GM12878 (cell line): ENCODE data around the gene RAB31. TPM values are rescaled to one million over a fixed set of nuclear protein-coding genes. Genes with fewer than 3 reads are reported as not detected.

Source experiments
- ATAC-seq: fragments of 200-7000 bp; cut with Tn5 transposase; 3 replicates; pipeline ENCODE4 v1.9.1; 2020; ENCODE audit warnings: mild to moderate bottlenecking, moderate library complexity
- BruUV-seq: library from RNA; stranded (reverse); fragments of 400-500 nt; replicated peaks from 2 replicates; lab custom pipeline; 2021; lab: Mats Ljungman, UMichigan
- CTCF ChIA-PET: fragments of 300-600 bp; sonication (Branson Sonifier 250); formaldehyde crosslinking; extraction: SDS; loops from one replicate; lab custom pipeline; 2021; ENCODE audit warnings: inconsistent platforms; lab: Yijun Ruan, JAX
- POLR2A ChIA-PET: fragments of 350-600 bp; formaldehyde crosslinking; extraction: SDS; loops from one replicate; lab custom pipeline; 2021; ENCODE audit warnings: inconsistent platforms; lab: Charles Lee
- RAD21 ChIA-PET: fragments of 300-600 bp; sonication (Branson Sonifier 250); formaldehyde crosslinking; loops from one replicate; lab custom pipeline; 2023; ENCODE audit warnings: antibody characterized with exemption; ENCODE audit not compliant: unreplicated experiment; lab: Charles Lee
- SMC1A ChIA-PET: fragments of 300-600 bp; sonication (Branson Sonifier 250); formaldehyde crosslinking; loops from one replicate; lab custom pipeline; 2023; ENCODE audit not compliant: unreplicated experiment, uncharacterized antibody; lab: Charles Lee
- DNase-seq: peaks from one replicate; pipeline ENCODE4 v3.0.0-alpha.2; 2011; ENCODE audit warnings: low read depth, low spot score
- FAIRE-seq: peaks from 3 replicates; lab custom pipeline; 2011; peaks lifted over from hg19 to GRCh38; lab: Jason Lieb, UNC
- H2AFZ ChIP-seq: 2 replicates; pipeline ENCODE4 v1.6.0; 2011; ENCODE audit warnings: low read depth, low read length, control low read depth; ENCODE audit not compliant: control insufficient read depth
- H3K27ac ChIP-seq: 2 replicates; pipeline ENCODE4 v1.5.1; 2011; ENCODE audit warnings: control low read depth; ENCODE audit not compliant: control insufficient read depth, insufficient read depth
- H3K27me3 ChIP-seq, 2 experiments: replicated peaks in 1 of 2; 2 replicates each; pipeline versions ENCODE4 v1.6.0 to v1.6.1; 2011; ENCODE audit warnings: low read length in 1 of 2; ENCODE audit not compliant: control insufficient read depth in 2 of 2, insufficient read depth in 2 of 2
- H3K36me3 ChIP-seq, 2 experiments: 2 replicates each; pipeline ENCODE4 v1.5.1; 2011; ENCODE audit warnings: low read length in 1 of 2; ENCODE audit not compliant: control insufficient read depth in 2 of 2, insufficient read depth in 2 of 2
- H3K4me1 ChIP-seq: 2 replicates; pipeline ENCODE4 v1.6.1; 2011; ENCODE audit warnings: mild to moderate bottlenecking, low read length, moderate library complexity, mixed read lengths; ENCODE audit not compliant: control insufficient read depth, insufficient read depth
- H3K4me2 ChIP-seq: 2 replicates; pipeline ENCODE4 v1.6.0; 2011; ENCODE audit warnings: control low read depth; ENCODE audit not compliant: control insufficient read depth, insufficient read depth
- H3K4me3 ChIP-seq: fragments of 200-600 bp; sonication (generic); 2 replicates; pipeline ENCODE4 v1.5.1; 2016
- H3K79me2 ChIP-seq: 2 replicates; pipeline ENCODE4 v1.6.0; 2011; ENCODE audit warnings: low read length; ENCODE audit not compliant: control insufficient read depth, insufficient read depth
- H3K9ac ChIP-seq: 2 replicates; pipeline ENCODE4 v1.8.0; 2011; ENCODE audit warnings: low read length, control low read depth, mixed read lengths; ENCODE audit not compliant: control insufficient read depth, insufficient read depth
- H3K9me3 ChIP-seq: replicated peaks from 3 replicates; pipeline ENCODE4 v1.5.1; 2011; ENCODE audit warnings: mild to moderate bottlenecking, low read length; ENCODE audit not compliant: control insufficient read depth, insufficient read depth
- H4K20me1 ChIP-seq: 2 replicates; pipeline ENCODE4 v1.6.0; 2011; ENCODE audit not compliant: control insufficient read depth, insufficient read depth
- BMI1 ChIP-seq: fragments of 450-650 bp; IDR thresholded peaks from 2 replicates; pipeline ENCODE4 v1.6.1; 2016; ENCODE audit warnings: mild to moderate bottlenecking, moderate library complexity, borderline replicate concordance
- ESRRA ChIP-seq: IDR thresholded peaks from 2 replicates; pipeline ENCODE4 v1.6.1; 2012; ENCODE audit warnings: mild to moderate bottlenecking, low read length, improper control_type of control experiment
- GABPA ChIP-seq: IDR thresholded peaks from 2 replicates; pipeline ENCODE4 v1.6.1; 2014; ENCODE audit warnings: antibody characterized with exemption, low read depth, mild to moderate bottlenecking, inconsistent platforms
- MEF2B ChIP-seq: fragments of 450-650 bp; IDR thresholded peaks from 2 replicates; pipeline ENCODE4 v1.6.1; 2018; ENCODE audit warnings: mild to moderate bottlenecking, moderate library complexity; ENCODE audit not compliant: partially characterized antibody, poor library complexity, severe bottlenecking
- MTA3 ChIP-seq: IDR thresholded peaks from 2 replicates; pipeline ENCODE4 v1.6.1; 2012; ENCODE audit warnings: low read length, inconsistent platforms, borderline replicate concordance
- MYB ChIP-seq: fragments of 150-350 bp; IDR thresholded peaks from 2 replicates; pipeline ENCODE4 v1.6.1; 2014; ENCODE audit warnings: mild to moderate bottlenecking, low read depth, low read length, borderline replicate concordance
- NFXL1 ChIP-seq: fragments of 450-650 bp; IDR thresholded peaks from 2 replicates; pipeline ENCODE4 v1.6.1; 2017; ENCODE audit warnings: antibody characterized with exemption, mild to moderate bottlenecking, borderline replicate concordance
- RUNX3 ChIP-seq: IDR thresholded peaks from 2 replicates; pipeline ENCODE4 v1.6.1; 2012; ENCODE audit warnings: low read length, inconsistent platforms
- SIX5 ChIP-seq: IDR thresholded peaks from 2 replicates; pipeline ENCODE4 v1.6.1; 2011; ENCODE audit warnings: mild to moderate bottlenecking, low read depth, low read length, moderate library complexity; ENCODE audit not compliant: severe bottlenecking
- SMC3 ChIP-seq: IDR thresholded peaks from 2 replicates; pipeline ENCODE4 v1.6.1; 2011; ENCODE audit warnings: low read length, improper control_type of control experiment, borderline replicate concordance
- ZBTB11 ChIP-seq: fragments of 450-650 bp; formaldehyde crosslinking; IDR thresholded peaks from 2 replicates; pipeline ENCODE4 v1.5.0; 2022; ENCODE audit warnings: mild to moderate bottlenecking, missing genetic modification characterization
- ZNF217 ChIP-seq: fragments of 450-650 bp; IDR thresholded peaks from 2 replicates; pipeline ENCODE4 v1.6.1; 2017; ENCODE audit warnings: antibody characterized with exemption, mild to moderate bottlenecking
- ZSCAN29 ChIP-seq: fragments of 450-650 bp; IDR thresholded peaks from 2 replicates; pipeline ENCODE4 v1.6.1; 2017; ENCODE audit warnings: mild to moderate bottlenecking, moderate library complexity
- WGBS: methylation state at CpG from one replicate; pipeline ENCODE4 v1.1.6; 2016; ENCODE audit warnings: low lambda C conversion rate; ENCODE audit not compliant: insufficient replicate concordance, insufficient coverage; ENCODE audit errors: missing lambda C conversion rate; 5-methylcytosine and 5-hydroxymethylcytosine counted together
- in situ Hi-C: fragments of 300-500 bp; cut with MboI; formaldehyde crosslinking; loops from 9 replicates; pipeline ENCODE4 v1.14.3; 2018; ENCODE audit warnings: mixed read lengths
- intact Hi-C: fragments of 100-400 bp; cut with micrococcal nuclease; formaldehyde crosslinking; loops from one replicate; pipeline ENCODE4 v1.14.2; 2022; ENCODE audit not compliant: unreplicated experiment
- polyA plus RNA-seq, 11 experiments: library from polyadenylated mRNA; depleted of rRNA in 4 of 11; unstranded in 6 of 11; stranded (reverse) in 5 of 11; fragments of >200 nt; fragmentation: Nextera tagmentation in 4 of 11; fragmentation: Illumina TruSeq in 1 of 11; extraction: Ambion mirVana in 4 of 11; extraction: Trizol in 1 of 11; gene quantifications; 1 replicate in 1 of 11; 2 replicates in 10 of 11; pipeline versions ENCODE4 v1.2.1 to v1.2.3, GENCODE V29; 2011 to 2016; ENCODE audit warnings: inconsistent platforms in 2 of 11, missing spikeins in 2 of 11, low read depth in 1 of 11
- total RNA-seq, 4 experiments: library from RNA; depleted of rRNA in 3 of 4; stranded (reverse); fragments of >200 nt in 3 of 4; fragmentation: Illumina TruSeq in 1 of 4; extraction: Trizol in 1 of 4; gene quantifications; 2 replicates each; pipeline versions ENCODE4 v1.2.1 to v1.2.3, GENCODE V29; 2013 to 2021
- TF ChIP-seq, protein P1 (sequence below): IDR thresholded peaks from 2 replicates; pipeline ENCODE4 v1.6.1; 2012; ENCODE audit warnings: low read depth, low read length, improper control_type of control experiment

The RAB31 gene
- total and polyA plus RNA-seq, 10 of the 15 experiments (the other 5 are each of a cell fraction or from before 2014, with no cell fraction given): 0.80 to 23.3 (median 12.2) TPM

GRCh38 chr18:9828506-9829396 is 120.7 kb downstream of the RAB31 start (continued):
- no peak for TF ChIP-seq ZBTB11 (CRISPR knock-in tag)

DNA sequence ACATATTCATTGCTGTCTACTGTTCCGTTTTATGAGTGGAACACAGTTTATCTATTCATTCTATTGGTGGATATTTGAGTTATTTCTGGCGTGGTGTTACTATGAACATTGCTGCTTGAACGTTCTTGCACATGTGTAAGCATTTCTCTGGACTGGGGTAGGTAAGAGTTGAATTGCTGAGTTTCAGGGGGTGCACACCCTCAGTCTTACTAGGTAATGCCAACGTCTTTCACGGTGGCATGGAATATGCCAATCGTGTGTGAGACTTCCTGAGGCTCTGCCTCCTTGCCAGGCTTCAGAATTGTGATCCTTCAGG is 121.3 kb downstream of the RAB31 start:
- H3K4me2 ChIP-seq: no peak overlapping the region
- no peak for TF ChIP-seq BMI1
- TF ChIP-seq SIX5: no peak
- TF ChIP-seq RUNX3: no peak
- no peak for TF ChIP-seq NFXL1
- TF ChIP-seq SMC3: no peak
- no peak for TF ChIP-seq ESRRA
- TF ChIP-seq GABPA: no peak
- TF ChIP-seq MEF2B: no peak
- TF ChIP-seq ZNF217: no peak
- TF ChIP-seq MYB: no peak
- TF ChIP-seq MTA3: no peak
- TF ChIP-seq, protein P1, sequence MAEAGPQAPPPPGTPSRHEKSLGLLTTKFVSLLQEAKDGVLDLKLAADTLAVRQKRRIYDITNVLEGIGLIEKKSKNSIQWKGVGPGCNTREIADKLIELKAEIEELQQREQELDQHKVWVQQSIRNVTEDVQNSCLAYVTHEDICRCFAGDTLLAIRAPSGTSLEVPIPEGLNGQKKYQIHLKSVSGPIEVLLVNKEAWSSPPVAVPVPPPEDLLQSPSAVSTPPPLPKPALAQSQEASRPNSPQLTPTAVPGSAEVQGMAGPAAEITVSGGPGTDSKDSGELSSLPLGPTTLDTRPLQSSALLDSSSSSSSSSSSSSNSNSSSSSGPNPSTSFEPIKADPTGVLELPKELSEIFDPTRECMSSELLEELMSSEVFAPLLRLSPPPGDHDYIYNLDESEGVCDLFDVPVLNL: no peak
- no peak for TF ChIP-seq ZSCAN29
- H3K27ac ChIP-seq: no peak overlapping the region
- no peaks in the 10 kb centered on the region; a peak in 1 of 4 replicates for H3K27me3 ChIP-seq
- ChIA-PET RAD21 (no interaction called here), CTCF (no interaction called here), POLR2A (no interaction called here), SMC1A (no interaction called here)
- DNase-seq (no peak), ATAC-seq (no peak), FAIRE-seq (no peak)
- H2AFZ ChIP-seq: no peak overlapping the region
- no peak overlapping the region for H3K4me3 ChIP-seq
- H4K20me1 ChIP-seq: no peaks in the 10 kb centered on the region
- WGBS: 62% methylated on average over 6 of the region's 6 CpGs
- BruUV-seq: no TSS peak
- in situ Hi-C loops (no loop called here), intact Hi-C loops (no loop called here)
- no peak overlapping the region for H3K9ac ChIP-seq
- H3K4me1 ChIP-seq: no peaks in the 10 kb centered on the region
- H3K9me3 ChIP-seq: no peaks in the 10 kb centered on the region
- no peaks in the 10 kb centered on the region for H3K36me3 ChIP-seq
- no peaks in the 10 kb centered on the region for H3K79me2 ChIP-seq
